ENCODE measurements around the gene FSTL5. TPM values are rescaled to one million over a fixed set of nuclear protein-coding genes. Genes with fewer than 3 reads are reported as not detected.

FSTL5 gene
- total RNA-seq, 2 donors from 2014 or later, result not detected

DNA sequence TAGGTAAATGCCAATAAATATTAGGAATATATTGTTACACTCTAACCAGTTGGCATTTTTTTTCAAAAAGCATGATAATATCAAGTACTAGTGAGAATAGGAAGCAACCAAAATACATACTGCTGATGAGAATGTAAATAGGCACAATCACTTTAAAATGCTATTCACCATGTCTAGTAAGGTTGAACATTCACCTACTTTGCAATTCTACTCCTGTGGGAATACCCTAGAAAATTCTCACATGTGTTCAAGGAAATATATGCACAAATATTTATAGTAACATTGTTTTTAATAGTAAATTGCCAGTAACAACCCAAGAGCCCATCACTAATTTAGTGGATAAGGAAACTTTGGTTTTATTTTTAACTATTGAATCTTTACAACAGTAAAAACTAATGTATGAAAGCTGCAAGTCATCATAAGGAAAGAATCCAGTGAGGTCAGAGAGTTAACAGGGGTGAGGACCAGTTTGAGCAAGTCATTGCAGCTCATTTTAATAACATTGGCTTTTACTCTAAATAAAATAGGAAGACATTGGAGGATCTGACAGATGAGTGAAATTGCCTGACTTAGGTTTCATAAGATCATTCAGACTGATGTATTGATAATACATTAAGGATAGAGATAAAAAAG, 23.6 kb downstream of the FSTL5 start:
- H3K4me1 ChIP-seq, result no peaks in the 10 kb centered on the region
- TF ChIP-seq, protein P1, sequence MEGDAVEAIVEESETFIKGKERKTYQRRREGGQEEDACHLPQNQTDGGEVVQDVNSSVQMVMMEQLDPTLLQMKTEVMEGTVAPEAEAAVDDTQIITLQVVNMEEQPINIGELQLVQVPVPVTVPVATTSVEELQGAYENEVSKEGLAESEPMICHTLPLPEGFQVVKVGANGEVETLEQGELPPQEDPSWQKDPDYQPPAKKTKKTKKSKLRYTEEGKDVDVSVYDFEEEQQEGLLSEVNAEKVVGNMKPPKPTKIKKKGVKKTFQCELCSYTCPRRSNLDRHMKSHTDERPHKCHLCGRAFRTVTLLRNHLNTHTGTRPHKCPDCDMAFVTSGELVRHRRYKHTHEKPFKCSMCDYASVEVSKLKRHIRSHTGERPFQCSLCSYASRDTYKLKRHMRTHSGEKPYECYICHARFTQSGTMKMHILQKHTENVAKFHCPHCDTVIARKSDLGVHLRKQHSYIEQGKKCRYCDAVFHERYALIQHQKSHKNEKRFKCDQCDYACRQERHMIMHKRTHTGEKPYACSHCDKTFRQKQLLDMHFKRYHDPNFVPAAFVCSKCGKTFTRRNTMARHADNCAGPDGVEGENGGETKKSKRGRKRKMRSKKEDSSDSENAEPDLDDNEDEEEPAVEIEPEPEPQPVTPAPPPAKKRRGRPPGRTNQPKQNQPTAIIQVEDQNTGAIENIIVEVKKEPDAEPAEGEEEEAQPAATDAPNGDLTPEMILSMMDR (IDR thresholded peaks at IDR 0.05), result no peak
- no peak overlapping the region for H3K4me3 ChIP-seq
- DNase-seq (ENCODE audit: low spot score), result no peak
- no peaks in the 10 kb centered on the region for H3K9me3 ChIP-seq
- H3K27ac ChIP-seq, result no peak overlapping the region
- H3K36me3 ChIP-seq, result no peaks in the 10 kb centered on the region
- no peaks in the 10 kb centered on the region for H3K27me3 ChIP-seq

DNA sequence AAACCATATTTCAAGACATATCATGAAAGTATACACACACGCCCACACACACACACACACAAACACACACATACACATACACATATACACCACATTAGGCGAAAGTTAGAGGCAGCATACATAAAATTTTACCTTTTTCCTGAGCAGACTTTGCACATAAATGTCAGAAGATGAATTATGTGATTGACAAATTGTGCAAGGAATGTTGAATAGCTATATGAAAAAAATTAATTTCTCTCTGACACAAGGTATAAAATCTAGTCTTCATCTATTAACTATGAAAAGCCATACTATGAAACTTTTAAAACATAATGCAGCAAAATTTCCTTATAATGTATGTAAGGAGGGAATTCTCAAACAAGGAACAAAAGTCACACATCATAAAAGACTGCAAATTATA, 24.4 kb downstream of the FSTL5 start:
- TF ChIP-seq, protein P1 (IDR thresholded peaks at IDR 0.05), result no peak
- no peaks in the 10 kb centered on the region for H3K27me3 ChIP-seq
- no peak overlapping the region for H3K4me3 ChIP-seq
- H3K27ac ChIP-seq, result no peak overlapping the region
- no peaks in the 10 kb centered on the region for H3K4me1 ChIP-seq
- H3K36me3 ChIP-seq, result no peaks in the 10 kb centered on the region
- no peaks in the 10 kb centered on the region for H3K9me3 ChIP-seq
- no peak for DNase-seq (ENCODE audit: low spot score)

DNA sequence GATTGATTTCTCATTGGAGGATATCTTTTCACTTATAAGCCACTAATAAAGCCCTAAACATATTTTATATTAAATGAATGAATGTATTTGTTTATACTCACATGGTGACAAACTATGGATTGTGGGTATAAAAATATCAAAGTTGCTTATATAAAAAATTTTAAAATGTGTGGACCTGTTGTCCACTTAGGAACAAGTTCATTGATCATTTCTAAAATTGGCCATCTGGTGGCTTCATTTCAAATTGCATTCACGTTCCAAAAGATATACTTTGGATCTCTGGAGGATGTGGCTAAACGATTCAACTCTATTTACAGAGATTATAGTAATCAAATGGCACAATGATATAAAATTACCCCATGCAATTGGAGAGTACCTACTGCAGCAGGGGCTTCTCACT, 32.5 kb downstream of the FSTL5 start:
- H3K27me3 ChIP-seq, result no peaks in the 10 kb centered on the region
- no peak overlapping the region for H3K4me3 ChIP-seq
- H3K9me3 ChIP-seq, result no peaks in the 10 kb centered on the region
- H3K4me1 ChIP-seq, result no peaks in the 10 kb centered on the region
- no peaks in the 10 kb centered on the region for H3K36me3 ChIP-seq
- no peak overlapping the region for H3K27ac ChIP-seq
- TF ChIP-seq, protein P1 (IDR thresholded peaks at IDR 0.05), result no peak
- no peak for DNase-seq (ENCODE audit: low spot score)

DNA sequence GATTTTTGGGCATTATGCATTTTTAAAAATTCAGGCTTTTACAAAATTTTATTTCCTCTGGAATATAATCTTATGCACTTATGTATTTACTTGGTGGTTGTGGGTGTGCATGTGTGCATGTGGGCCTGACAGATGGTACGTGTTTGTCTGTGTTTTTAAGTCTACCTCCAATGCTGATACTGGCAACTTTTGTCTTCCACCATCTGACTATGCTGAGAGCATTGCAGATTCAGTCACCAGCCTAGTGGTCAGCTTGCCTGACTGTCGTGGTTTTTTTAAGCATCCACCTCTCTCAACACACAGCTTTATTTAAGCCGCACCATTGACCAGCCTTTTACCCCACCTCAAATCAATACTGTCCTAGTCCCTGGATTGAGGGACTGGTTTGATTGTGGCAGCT, 37.1 kb downstream of the FSTL5 start:
- TF ChIP-seq, protein P1 (IDR thresholded peaks at IDR 0.05), result no peak

DNA sequence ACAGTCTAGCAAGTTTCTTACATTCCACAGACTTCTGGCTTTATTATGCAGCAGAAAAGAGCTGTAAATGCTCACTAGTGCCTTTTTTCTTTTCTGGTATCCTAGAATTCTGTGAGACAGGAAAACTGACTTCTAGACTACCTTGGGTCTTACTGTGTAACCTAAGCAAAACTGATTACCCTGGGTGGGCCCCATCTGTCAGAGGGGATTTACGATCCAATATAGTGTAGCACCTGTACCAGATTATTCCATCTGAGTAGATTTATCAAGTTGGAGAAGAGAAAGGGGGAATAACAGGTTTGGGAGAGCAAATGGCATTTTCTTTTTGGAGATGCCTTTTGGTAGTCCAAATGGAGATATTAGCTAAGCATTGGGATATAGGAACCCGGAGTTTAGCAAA, 46.7 kb downstream of the FSTL5 start:
- Histone ChIP-seq H3K27me3 (no peaks in the 10 kb centered on the region), H3K27ac (no peak overlapping the region), H3K4me3 (no peak overlapping the region), H3K4me1 (no peaks in the 10 kb centered on the region), H3K36me3 (no peaks in the 10 kb centered on the region), H3K9me3 (no peaks in the 10 kb centered on the region)
- no peak for DNase-seq (ENCODE audit: low spot score)
- TF ChIP-seq, protein P1 (IDR thresholded peaks at IDR 0.05), result no peak

More for the DNA sequence above, 37.1 kb downstream of the FSTL5 start:
- H3K27ac ChIP-seq, result no peak overlapping the region
- H3K36me3 ChIP-seq, result no peaks in the 10 kb centered on the region
- no peaks in the 10 kb centered on the region for H3K27me3 ChIP-seq
- DNase-seq (ENCODE audit: low spot score), result no peak
- no peaks in the 10 kb centered on the region for H3K4me1 ChIP-seq
- H3K9me3 ChIP-seq, result no peaks in the 10 kb centered on the region
- no peak overlapping the region for H3K4me3 ChIP-seq
